Stimulated activated CD8-positive, alpha-beta memory T cell treated with anti-CD3 and anti-CD28 coated beads, Interleukin-12 subunit alpha, Interleukin-12 subunit beta, amount 100 ng/mL, for 1 hour (primary cell): ENCODE measurements around the gene SAMM50.
"Not testable (repeated sequence)": the region's sequence is repeated elsewhere in the genome, so short reads cannot be mapped to it uniquely, and the experiment has no call there.

Experiments used
- DNase-seq: peaks from one replicate; pipeline ENCODE4 v3.0.0-alpha.2; 2020; ENCODE audit warnings: low read depth

SAMM50 gene

GRCh38 chr22:44001521-44001920 is 46.3 kb downstream of the SAMM50 start:
- DNase-seq = no peak

DNA sequence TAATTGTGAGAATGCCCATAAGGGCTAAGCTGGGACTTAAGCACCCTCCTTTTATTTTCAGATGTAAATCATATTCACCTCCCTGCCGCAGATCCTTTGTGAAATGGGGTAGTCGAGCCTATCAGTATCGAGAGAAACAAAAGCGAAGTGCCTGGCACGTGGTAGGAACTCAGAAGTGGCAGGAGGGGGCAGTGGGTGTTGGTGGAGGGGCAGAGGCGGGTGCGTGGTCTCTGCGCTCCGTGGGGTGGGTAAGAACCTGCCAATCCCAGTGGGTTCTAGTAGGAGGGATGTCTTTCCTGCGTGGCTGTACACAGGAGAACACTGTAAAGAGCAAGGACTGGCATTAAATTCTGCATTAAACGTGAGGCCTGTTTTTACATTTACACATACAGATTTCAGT is 47.1 kb downstream of the SAMM50 start:
- no peak for DNase-seq

DNA sequence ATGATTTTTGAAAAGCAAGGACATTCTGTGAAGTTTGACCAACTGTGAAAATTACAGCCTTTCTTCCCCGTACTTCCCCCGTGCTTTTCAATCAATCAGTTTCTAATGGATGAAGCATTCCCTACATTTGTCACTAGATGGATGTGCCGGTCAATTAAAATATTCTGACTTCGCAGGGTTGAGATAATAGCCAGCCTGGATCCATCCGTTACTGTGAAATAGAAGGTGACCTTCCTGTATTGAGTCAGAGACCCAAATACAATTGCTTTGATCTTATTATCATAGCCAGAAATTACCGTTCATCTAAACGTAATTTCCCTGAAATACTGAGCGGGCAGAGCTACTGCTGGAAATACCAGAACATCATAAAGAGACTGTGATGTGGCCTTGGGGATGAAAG is 47.8 kb downstream of the SAMM50 start:
- DNase-seq = no peak

GRCh38 chr22:44003405-44004103 is 48.3 kb downstream of the SAMM50 start:
- DNase-seq = no peak

- DNase-seq = no peak
Observed at GRCh38 chr22:44004104-44004460, 48.8 kb downstream of the SAMM50 start.

- DNase-seq = no peak
Observed at GRCh38 chr22:44005524-44005923, 50.3 kb downstream of the SAMM50 start.

DNA sequence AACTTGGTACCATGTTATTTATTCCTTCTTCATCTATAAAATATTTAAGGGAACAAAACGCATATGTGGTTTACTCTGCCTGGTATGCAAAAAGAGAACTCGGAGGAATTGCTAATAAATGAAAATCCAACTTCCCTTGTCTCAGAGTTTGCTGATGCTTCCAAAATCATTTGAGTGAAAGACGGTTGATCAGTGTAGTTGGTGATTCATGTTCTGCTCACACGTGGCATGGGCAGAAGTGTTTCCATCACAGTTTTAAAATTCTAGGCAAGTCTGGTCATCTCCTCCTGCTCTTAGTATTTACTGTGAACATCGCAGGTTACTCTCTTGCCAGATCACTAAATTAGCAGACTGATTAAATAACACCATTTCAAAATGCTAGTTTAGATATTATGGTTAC is 56.9 kb downstream of the SAMM50 start:
- no peak for DNase-seq

GRCh38 chr22:44012591-44012990 is 57.3 kb downstream of the SAMM50 start:
- no peak for DNase-seq

DNA sequence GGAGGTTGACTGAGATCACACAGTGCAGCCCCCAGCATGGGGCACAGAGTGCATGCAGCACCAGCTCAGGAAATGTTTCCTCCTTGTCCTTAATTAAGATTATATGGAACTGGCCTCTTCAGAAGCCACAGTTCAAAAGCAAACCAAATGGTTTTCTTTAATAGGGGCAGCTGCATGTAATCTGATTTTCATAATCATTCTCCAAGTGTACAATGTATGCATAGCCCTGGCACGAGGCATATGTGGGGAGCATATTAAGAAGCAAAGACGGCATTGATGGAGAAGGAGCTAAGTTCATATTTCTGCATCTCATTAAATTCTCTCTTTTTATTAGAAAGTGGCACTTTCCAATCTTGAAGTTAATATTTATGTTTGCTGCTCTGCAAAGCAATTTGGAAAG is 59.0 kb downstream of the SAMM50 start:
- no peak for DNase-seq

- not testable (repeated sequence) for DNase-seq
Observed at GRCh38 chr22:44016586-44016985, 61.3 kb downstream of the SAMM50 start.

GRCh38 chr22:44018594-44018993 is 63.4 kb downstream of the SAMM50 start:
- no peak for DNase-seq

- no peak for DNase-seq
Observed at GRCh38 chr22:44019416-44019815, 64.2 kb downstream of the SAMM50 start.

DNA sequence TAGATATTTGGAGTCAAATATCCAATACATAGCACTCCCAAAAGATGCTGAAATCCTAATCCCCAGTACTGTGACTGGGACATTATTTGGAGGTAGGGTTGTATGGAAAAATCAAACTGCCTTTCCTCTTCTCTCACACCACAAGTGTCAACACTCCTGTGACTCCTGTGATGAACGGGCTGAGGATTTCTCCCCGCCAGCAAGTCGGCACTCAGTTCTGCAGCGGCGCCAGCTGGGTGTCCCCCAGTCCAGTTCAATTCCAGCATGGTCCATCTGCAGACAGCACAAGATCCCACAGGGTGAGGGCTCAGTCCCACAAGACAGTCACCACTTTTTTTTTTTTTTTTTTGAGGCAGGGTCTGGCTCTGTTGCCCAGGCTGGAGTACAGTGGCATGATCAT is 64.6 kb downstream of the SAMM50 start:
- DNase-seq = no peak

DNA sequence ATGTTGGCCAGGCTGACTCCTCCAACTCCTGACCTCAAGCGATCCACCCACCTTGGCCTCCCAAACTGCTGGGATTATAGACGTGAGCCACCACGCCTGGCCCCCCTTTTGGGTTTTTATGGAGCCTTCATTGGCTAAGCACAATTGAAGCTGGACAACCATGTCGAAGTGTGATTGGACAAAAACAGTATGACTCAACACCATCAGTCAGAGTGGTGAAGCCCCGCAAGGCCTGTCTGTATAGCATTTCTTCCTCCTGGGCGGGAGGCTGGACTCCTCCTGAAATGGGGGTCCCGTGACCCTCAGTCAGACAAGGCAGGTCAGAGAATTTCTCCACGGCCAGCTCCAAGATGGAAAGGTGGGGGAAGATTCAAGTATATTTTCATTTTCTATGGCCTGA is 65.7 kb downstream of the SAMM50 start:
- DNase-seq = no peak

GRCh38 chr22:44023404-44024287 is 68.4 kb downstream of the SAMM50 start:
- DNase-seq = no peak

DNA sequence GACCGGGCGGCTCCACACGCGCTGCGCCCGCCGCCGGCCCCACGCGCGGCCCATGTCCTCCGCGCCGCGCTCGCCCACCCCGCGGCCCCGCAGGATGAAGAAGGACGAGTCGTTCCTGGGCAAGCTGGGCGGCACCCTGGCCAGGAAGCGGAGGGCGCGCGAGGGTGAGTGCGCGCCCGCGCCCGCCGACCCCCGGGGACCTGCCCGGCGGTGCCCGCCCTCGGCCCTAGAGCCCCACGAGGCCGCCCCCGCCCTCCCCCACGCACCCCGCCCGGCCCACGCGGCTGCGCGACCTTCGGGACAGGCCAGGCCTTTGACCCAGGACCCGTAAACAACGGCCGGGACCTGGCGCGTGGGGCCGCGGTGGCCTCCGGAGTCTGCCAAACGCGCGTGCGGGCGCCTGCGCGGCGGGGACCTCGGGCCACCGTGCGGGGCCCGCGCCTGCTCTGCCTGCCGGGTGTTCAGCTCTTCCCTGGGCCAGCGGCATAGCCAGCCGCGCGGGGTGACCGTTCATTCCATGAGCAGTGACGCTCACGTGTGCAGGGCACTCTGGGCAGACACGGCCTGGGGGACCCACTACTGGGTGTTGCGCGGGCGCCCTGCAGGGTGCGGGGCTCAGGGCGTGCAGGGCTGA is 69.2 kb downstream of the SAMM50 start, which contains the start of gene PARVB:
Gene PARVB, plus strand, starts transcription at position 15 of the 634 bp plus-strand sequence. Its CDS starts 38 bp downstream, at position 53.
- no peak for DNase-seq

- no peak for DNase-seq
Observed at GRCh38 chr22:44025171-44026065, 70.2 kb downstream of the SAMM50 start.

DNA sequence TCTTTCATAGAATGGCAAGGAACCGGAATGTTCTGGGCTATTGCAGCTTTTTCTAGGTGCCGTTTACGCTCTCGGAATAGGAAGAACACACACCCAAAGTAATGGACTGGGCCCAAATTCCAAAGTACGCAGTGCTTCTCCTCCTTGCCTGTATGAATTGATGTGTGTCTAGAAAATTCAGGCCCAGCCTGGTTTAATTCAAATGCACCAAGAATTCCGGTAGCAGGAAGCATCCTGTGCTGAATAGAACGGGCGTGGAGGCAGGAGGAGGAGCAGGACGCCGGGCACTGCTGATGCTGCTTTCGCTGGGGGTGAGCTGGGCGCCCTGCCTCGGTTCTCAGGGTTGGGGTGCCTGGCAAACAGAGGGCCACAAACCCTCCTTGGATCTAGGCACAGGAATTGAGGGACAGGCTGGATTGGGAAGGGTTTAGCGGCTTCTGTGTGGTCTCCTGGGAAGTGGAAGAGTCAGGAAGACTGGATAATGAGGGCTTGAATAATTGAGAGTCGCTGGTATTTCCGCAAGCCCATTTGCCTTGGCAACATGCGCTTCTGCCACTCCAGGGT is 70.9 kb downstream of the SAMM50 start:
- DNase-seq = no peak

DNA sequence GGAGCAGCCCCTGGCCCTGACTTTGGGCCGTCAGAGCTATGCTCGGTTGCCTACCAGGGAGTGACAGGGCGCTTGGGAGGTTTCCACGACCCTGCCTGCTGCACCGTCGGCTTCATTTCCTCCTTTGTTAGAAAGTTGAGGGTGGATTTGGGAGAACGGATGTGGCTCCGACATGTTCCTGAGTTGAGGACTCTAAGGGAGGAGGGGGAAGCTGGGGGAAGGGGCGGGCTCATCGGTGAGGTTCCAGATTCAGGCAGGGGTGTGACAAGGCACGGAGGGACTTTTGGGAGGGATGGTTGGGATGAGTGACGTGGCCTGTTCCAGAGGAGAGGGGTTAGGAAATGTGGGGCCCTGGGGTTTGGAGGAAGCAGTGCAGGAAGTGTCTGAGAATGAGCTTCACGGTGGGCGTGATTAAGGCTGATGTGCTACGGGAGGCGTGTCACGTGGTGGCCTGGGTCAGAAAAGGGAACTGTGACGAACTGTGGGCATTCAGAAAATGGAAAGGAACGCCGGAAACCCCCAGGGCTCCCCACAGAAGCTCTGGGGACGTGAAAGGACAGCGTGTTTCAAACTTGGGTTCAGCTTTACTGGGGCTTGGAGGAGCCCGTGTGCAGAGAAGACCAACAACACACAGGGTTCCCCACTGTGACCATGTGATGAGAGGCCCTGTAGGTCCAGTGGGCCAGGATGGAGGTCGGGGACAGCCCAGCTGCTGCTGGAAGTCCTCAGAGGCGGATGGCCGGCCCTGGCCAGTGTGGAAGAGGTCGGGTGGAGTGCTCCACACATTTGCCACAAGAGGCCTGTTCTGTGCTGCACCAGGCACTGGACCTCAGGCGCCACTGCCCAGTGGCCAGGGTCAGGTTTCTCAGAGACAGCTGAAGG is 71.6 kb downstream of the SAMM50 start:
- DNase-seq = peak; percentile 44

GRCh38 chr22:44028091-44028490 is 72.8 kb downstream of the SAMM50 start:
- no peak for DNase-seq

DNA sequence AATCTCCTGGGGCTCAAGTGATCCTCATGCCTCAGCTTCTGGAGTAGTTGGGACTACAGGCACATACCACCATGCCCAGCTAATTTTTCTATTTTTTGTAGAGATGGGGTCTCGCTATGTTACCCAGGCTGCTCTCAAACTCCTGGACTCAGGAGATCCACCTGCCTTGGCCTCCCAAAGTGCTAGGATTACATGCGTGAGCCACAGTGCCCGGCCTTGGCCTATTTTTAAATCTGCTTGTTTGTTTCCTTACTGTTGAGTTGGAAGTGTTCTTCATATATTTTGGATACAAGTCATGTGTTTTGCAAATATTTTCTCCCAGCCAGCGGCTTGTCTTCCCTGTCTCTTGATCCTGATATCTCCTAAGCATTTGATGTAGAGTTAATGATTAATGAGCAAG is 73.8 kb downstream of the SAMM50 start:
- no peak for DNase-seq
